Right renal cortex interstitium (tissue), 3 donors: ENCODE results near the gene RANBP17. TPM values are rescaled to one million over a fixed set of nuclear protein-coding genes. Genes with fewer than 3 reads are reported as not detected.

Experiments used
- DNase-seq, 3 donors: peaks; one replicate each; pipeline ENCODE4 v3.0.0-alpha.2; 2013; ENCODE audit warnings: low read depth in 3 of 3, low spot score in 2 of 3
- polyA plus RNA-seq, 3 donors: library from polyadenylated mRNA; unstranded; fragments of 120-200 nt; gene quantifications; one replicate each; pipeline ENCODE4 v1.2.1, GENCODE V29; 2013; ENCODE audit not compliant: insufficient read length in 3 of 3

Gene RANBP17
- polyA plus RNA-seq, 3 donors = 8.8 to 10.9 (median 9.2) TPM

- peak in 2 of 3 donors; percentile 41 to 48 for DNase-seq
These were observed 480.7 kb downstream of the RANBP17 start for GRCh38 chr5:171342362-171343111.

GRCh38 chr5:171344936-171345608 is 483.3 kb downstream of the RANBP17 start:
- no peak for DNase-seq

Other genes starting within 250 kb of the RANBP17 start
- 1 to 10 TPM in 2 of 3 donors, under 1 TPM in 1; 0.86 to 1.4 (median 1.2) TPM for gene GABRP, start 78.3 kb upstream of the RANBP17 start, polyA plus RNA-seq